Colonic mucosa (tissue), 4 donors: Measurements from ENCODE around the gene FGF14. TPM values are rescaled to one million over a fixed set of nuclear protein-coding genes. Genes with fewer than 3 reads are reported as not detected.

ENCODE experiments used
- DNase-seq: peaks from one replicate; pipeline ENCODE4 v3.0.0-alpha.2; 2020
- H3K27ac ChIP-seq: fragments of 200-600 bp; one replicate; pipeline ENCODE4 v1.8.0; 2021
- H3K27me3 ChIP-seq: fragments of 200-600 bp; one replicate; pipeline ENCODE4 v1.8.0; 2021
- H3K36me3 ChIP-seq: fragments of 200-600 bp; one replicate; pipeline ENCODE4 v1.8.0; 2021
- H3K4me1 ChIP-seq: fragments of 200-600 bp; one replicate; pipeline ENCODE4 v1.8.0; 2021; ENCODE audit warnings: mild to moderate bottlenecking
- H3K4me3 ChIP-seq: fragments of 200-600 bp; one replicate; pipeline ENCODE4 v1.8.0; 2021
- H3K9ac ChIP-seq, 2 donors: one replicate each; pipeline ENCODE4 v1.7.0; 2013; ENCODE audit warnings: control low read depth in 2 of 2, low read depth in 2 of 2, low read length in 2 of 2
- H3K9me3 ChIP-seq: fragments of 200-600 bp; one replicate; pipeline ENCODE4 v1.8.0; 2021
- CTCF ChIP-seq: fragments of 200-600 bp; IDR thresholded peaks from one replicate; pipeline ENCODE4 v1.8.0; 2022; ENCODE audit warnings: antibody characterized with exemption, mild to moderate bottlenecking
- intact Hi-C: fragments of 100-400 bp; cut with DNase I; formaldehyde crosslinking; loops from one replicate; pipeline ENCODE4 v1.14.1; 2022
- total RNA-seq, 2 donors: library from RNA; stranded (reverse); fragmentation: NEBNext Ultra II Directional in 1 of 2; extraction: Animal tissue kit (Norgen Biotek cat#: 25700) in 1 of 2; gene quantifications; one replicate each; pipeline ENCODE4 v1.2.1, GENCODE V29; 2021
- donor health status: healthy.
- donor health status: DM: no; HTN: no; CAD: no.
- donor health status: DM: no; HTN: no; CAD: no.

FGF14 gene
- total RNA-seq, 2 donors from 2014 or later = 0.62 to 0.85 TPM

- H3K4me3 ChIP-seq = no peak overlapping the region
- TF ChIP-seq CTCF = no peak
- no peaks in the 10 kb centered on the region for H3K36me3 ChIP-seq
- H3K9ac ChIP-seq = no peak overlapping the region
- intact Hi-C loops = no loop called here
- no peak overlapping the region for H3K27ac ChIP-seq
- no peaks in the 10 kb centered on the region for H3K27me3 ChIP-seq
- DNase-seq = no peak
- H3K9me3 ChIP-seq = no peaks in the 10 kb centered on the region
- H3K4me1 ChIP-seq = no peaks in the 10 kb centered on the region
Measured at GRCh38 chr13:102203718-102204117, 198.1 kb downstream of the FGF14 start.

- Histone ChIP-seq H3K36me3 (no peaks in the 10 kb centered on the region), H3K27me3 (no peaks in the 10 kb centered on the region), H3K27ac (no peak overlapping the region), H3K4me3 (no peak overlapping the region), H3K9ac (no peak overlapping the region), H3K9me3 (no peaks in the 10 kb centered on the region), H3K4me1 (no peaks in the 10 kb centered on the region)
- no peak for TF ChIP-seq CTCF
- intact Hi-C loops = no loop called here
- DNase-seq = no peak
Measured at GRCh38 chr13:102198418-102199311, 203.2 kb downstream of the FGF14 start.

- intact Hi-C loops = no loop called here
- Histone ChIP-seq H3K4me3 (no peak overlapping the region), H3K27ac (no peak overlapping the region), H3K27me3 (no peaks in the 10 kb centered on the region), H3K4me1 (no peaks in the 10 kb centered on the region), H3K9me3 (no peaks in the 10 kb centered on the region), H3K9ac (no peak overlapping the region), H3K36me3 (no peaks in the 10 kb centered on the region)
- DNase-seq = no peak
- no peak for TF ChIP-seq CTCF
Measured at GRCh38 chr13:102197193-102197592, 204.7 kb downstream of the FGF14 start.

GRCh38 chr13:102195566-102196462 is 206.0 kb downstream of the FGF14 start:
- no peak overlapping the region for H3K27ac ChIP-seq
- DNase-seq = no peak
- no peaks in the 10 kb centered on the region for H3K9me3 ChIP-seq
- intact Hi-C loops = no loop called here
- H3K36me3 ChIP-seq = no peaks in the 10 kb centered on the region
- TF ChIP-seq CTCF = no peak
- no peaks in the 10 kb centered on the region for H3K4me1 ChIP-seq
- no peak overlapping the region for H3K4me3 ChIP-seq
- no peaks in the 10 kb centered on the region for H3K27me3 ChIP-seq
- no peak overlapping the region for H3K9ac ChIP-seq

GRCh38 chr13:102192858-102193257 is 209.0 kb downstream of the FGF14 start:
- no peak for DNase-seq
- Histone ChIP-seq H3K9ac (no peak overlapping the region), H3K36me3 (no peaks in the 10 kb centered on the region), H3K4me3 (no peak overlapping the region), H3K27me3 (no peaks in the 10 kb centered on the region), H3K27ac (no peak overlapping the region), H3K9me3 (no peaks in the 10 kb centered on the region), H3K4me1 (no peaks in the 10 kb centered on the region)
- intact Hi-C loops = no loop called here
- TF ChIP-seq CTCF = no peak
